Activated CD8-positive, alpha-beta memory T cell treated with anti-CD3 and anti-CD28 coated beads, Interleukin-2, amount 50 U/mL, for 4 hours (primary cell): Measurements from ENCODE around the gene COBL.

Source experiments
- DNase-seq: peaks from one replicate; pipeline ENCODE4 v3.0.0-alpha.2; 2020

COBL gene

GRCh38 chr7:51306761-51307160, 9.8 kb downstream of the COBL start:
- DNase-seq = no peak

- DNase-seq = no peak
Measured at GRCh38 chr7:51304729-51305128, 11.9 kb downstream of the COBL start.

GRCh38 chr7:51303142-51303525, 13.5 kb downstream of the COBL start:
- no peak for DNase-seq

GRCh38 chr7:51301806-51302205, 14.8 kb downstream of the COBL start:
- DNase-seq = no peak

- DNase-seq = no peak
Measured at GRCh38 chr7:51300762-51301674, 15.6 kb downstream of the COBL start.

GRCh38 chr7:51299391-51300133, 17.0 kb downstream of the COBL start:
- DNase-seq = no peak

- DNase-seq = no peak
Measured at GRCh38 chr7:51298912-51299311, 17.7 kb downstream of the COBL start.

GRCh38 chr7:51297986-51298385, 18.6 kb downstream of the COBL start:
- no peak for DNase-seq

- no peak for DNase-seq
Measured at GRCh38 chr7:51295440-51296245, 21.0 kb downstream of the COBL start.

- DNase-seq = no peak
Measured at GRCh38 chr7:51292596-51292995, 24.0 kb downstream of the COBL start.

GRCh38 chr7:51290702-51291540, 25.7 kb downstream of the COBL start:
- no peak for DNase-seq

GRCh38 chr7:51290304-51290637, 26.3 kb downstream of the COBL start:
- no peak for DNase-seq

- DNase-seq = no peak
Measured at GRCh38 chr7:51289623-51290303, 26.8 kb downstream of the COBL start.

- no peak for DNase-seq
Measured at GRCh38 chr7:51288896-51289622, 27.6 kb downstream of the COBL start.

- no peak for DNase-seq
Measured at GRCh38 chr7:51286401-51286800, 30.2 kb downstream of the COBL start.

GRCh38 chr7:51280156-51280555, 36.5 kb downstream of the COBL start:
- no peak for DNase-seq

GRCh38 chr7:51279391-51280023, 37.1 kb downstream of the COBL start:
- no peak for DNase-seq

- no peak for DNase-seq
Measured at GRCh38 chr7:51278797-51279196, 37.8 kb downstream of the COBL start.

- no peak for DNase-seq
Measured at GRCh38 chr7:51276967-51277366, 39.6 kb downstream of the COBL start.

- DNase-seq = no peak
Measured at GRCh38 chr7:51276091-51276605, 40.5 kb downstream of the COBL start.
